ENCODE data around the gene SSC4D.

GRCh38 chr7:76340617-76341131 lies 68.8 kb downstream of the SSC4D start:
- TF ChIP-seq POLR2A (IDR thresholded peaks at IDR 0.05) (no peak), CTCF (IDR thresholded peaks at IDR 0.05) (no peak)
